Keratinocyte (primary cell): ENCODE measurements around the gene HRCT1. TPM values are rescaled to one million over a fixed set of nuclear protein-coding genes. Genes with fewer than 3 reads are reported as not detected.

Experiments used
- DNase-seq: peaks from one replicate; pipeline ENCODE4 v3.0.0-alpha.2; 2011; ENCODE audit warnings: low read depth, missing footprints, low spot score
- FAIRE-seq: peaks from 2 replicates; lab custom pipeline; 2011; peaks lifted over from hg19 to GRCh38; lab: Jason Lieb, UNC
- H2AFZ ChIP-seq: 2 replicates; pipeline ENCODE4 v1.6.0; 2012; ENCODE audit warnings: low read length, control low read depth, inconsistent platforms; ENCODE audit not compliant: control insufficient read depth
- H3K27ac ChIP-seq: 2 replicates; pipeline ENCODE4 v1.5.1; 2011; ENCODE audit warnings: low read length; ENCODE audit not compliant: control insufficient read depth, insufficient read depth
- H3K27me3 ChIP-seq: 3 replicates; pipeline ENCODE4 v1.6.0; 2011; ENCODE audit warnings: low read length; ENCODE audit not compliant: control insufficient read depth, insufficient read depth; ENCODE audit errors: extremely low read depth
- H3K36me3 ChIP-seq, 2 experiments: 2 replicates in 1 of 2; 3 replicates in 1 of 2; pipeline ENCODE4 v1.5.1; 2011; ENCODE audit warnings: low read length in 2 of 2, mild to moderate bottlenecking in 1 of 2; ENCODE audit not compliant: control insufficient read depth in 2 of 2, insufficient read depth in 2 of 2; ENCODE audit errors: extremely low read depth in 1 of 2
- H3K4me1 ChIP-seq: 3 replicates; pipeline ENCODE4 v1.5.1; 2011; ENCODE audit warnings: low read length; ENCODE audit not compliant: control insufficient read depth, insufficient read depth; ENCODE audit errors: extremely low read depth
- H3K4me2 ChIP-seq: 3 replicates; pipeline ENCODE4 v1.6.0; 2011; ENCODE audit warnings: low read depth, low read length; ENCODE audit not compliant: control insufficient read depth, insufficient read depth; ENCODE audit errors: extremely low read depth
- H3K4me3 ChIP-seq, 3 experiments: fragments of 200-600 bp in 1 of 3; sonication (generic) in 1 of 3; 2 replicates in 2 of 3; 3 replicates in 1 of 3; pipeline ENCODE4 v1.5.1; 2011 to 2016; ENCODE audit warnings: low read length in 3 of 3, mild to moderate bottlenecking in 3 of 3, control low read depth in 2 of 3, inconsistent platforms in 1 of 3, low read depth in 1 of 3, mixed read lengths in 1 of 3, mixed run types in 1 of 3, moderate library complexity in 1 of 3; ENCODE audit not compliant: control insufficient read depth in 2 of 3, insufficient read depth in 2 of 3; ENCODE audit errors: extremely low read depth in 1 of 3
- H3K79me2 ChIP-seq: 2 replicates; pipeline ENCODE4 v1.6.0; 2012; ENCODE audit warnings: low read length; ENCODE audit not compliant: control insufficient read depth, insufficient read depth
- H3K9ac ChIP-seq: 3 replicates; pipeline ENCODE4 v1.6.0; 2011; ENCODE audit warnings: low read length; ENCODE audit not compliant: control insufficient read depth, insufficient read depth; ENCODE audit errors: extremely low read depth
- H3K9me1 ChIP-seq: 3 replicates; pipeline ENCODE4 v1.6.0; 2011; ENCODE audit warnings: low read length; ENCODE audit not compliant: control insufficient read depth, insufficient read depth; ENCODE audit errors: extremely low read depth
- H3K9me3 ChIP-seq: 2 replicates; pipeline ENCODE4 v1.5.1; 2012; ENCODE audit warnings: low read depth, low read length; ENCODE audit not compliant: control insufficient read depth
- H4K20me1 ChIP-seq: 3 replicates; pipeline ENCODE4 v1.6.0; 2011; ENCODE audit warnings: low read length; ENCODE audit not compliant: control insufficient read depth, insufficient read depth; ENCODE audit errors: extremely low read depth
- CTCF ChIP-seq, 3 experiments: IDR thresholded peaks in 1 of 3; conservative IDR thresholded peaks in 1 of 3; optimal IDR thresholded peaks in 1 of 3; 2 replicates in 2 of 3; 3 replicates in 1 of 3; pipeline versions ENCODE3 to v1.5.1; 2011; ENCODE audit warnings: low read length in 3 of 3, mild to moderate bottlenecking in 3 of 3, moderate library complexity in 2 of 3, control low read depth in 1 of 3, inconsistent platforms in 1 of 3; ENCODE audit not compliant: insufficient read depth in 2 of 3; ENCODE audit errors: extremely low read depth in 1 of 3
- EZH2 ChIP-seq: IDR thresholded peaks from one replicate; pipeline ENCODE4 v1.6.1; 2012; ENCODE audit warnings: inconsistent platforms, mild to moderate bottlenecking, low read length, moderate library complexity
- dilution Hi-C: fragments of 300-500 bp; cut with MboI; formaldehyde crosslinking; loops from one replicate; pipeline ENCODE4 v1.7.0; 2020; ENCODE audit warnings: low sequenced_read_pairs; ENCODE audit not compliant: extremely low pct_ligation_motif_present
- polyA plus RNA-seq, 5 experiments: library from polyadenylated mRNA; depleted of rRNA in 3 of 5; stranded (reverse) in 3 of 5; stranded (forward) in 1 of 5; unstranded in 1 of 5; fragments of >200 nt; gene quantifications; 1 replicate in 1 of 5; 2 replicates in 3 of 5; 3 replicates in 1 of 5; pipeline versions ENCODE4 v1.2.1 to v1.2.3, GENCODE V29; 2011 to 2012; ENCODE audit warnings: missing spikeins in 2 of 5, low read depth in 1 of 5, low replicate concordance in 1 of 5

HRCT1 gene
- polyA plus RNA-seq, 1 donor (not counting 4 experiments of a cell fraction or from before 2014, with no cell fraction given) = not detected

DNA sequence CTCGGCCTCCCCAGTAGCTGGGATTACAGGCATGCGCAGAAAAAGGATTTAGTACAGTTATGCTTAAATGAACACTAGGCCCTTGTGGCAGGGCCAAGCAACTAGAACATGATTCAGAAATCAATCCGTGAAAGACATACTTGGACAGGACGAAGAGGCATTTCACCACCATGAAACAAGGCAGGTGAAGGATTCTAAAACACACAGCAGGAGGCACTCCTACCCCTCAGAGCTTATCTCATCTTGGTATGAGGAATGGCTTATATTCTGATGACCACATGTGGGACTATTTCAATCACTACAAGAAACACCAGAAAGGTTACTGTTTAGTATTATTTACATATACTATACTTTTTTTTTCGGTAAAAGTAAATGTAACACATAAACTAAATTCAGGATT is 36.3 kb downstream of the HRCT1 start:
- Histone ChIP-seq H3K4me1 (peaks cover 3% of the 10 kb centered on the region), H3K36me3 (no peaks in the 10 kb centered on the region), H3K27ac (no peak overlapping the region), H3K9ac (no peak overlapping the region), H4K20me1 (no peaks in the 10 kb centered on the region), H3K4me2 (no peak overlapping the region), H3K27me3 (no peaks in the 10 kb centered on the region), H3K9me3 (no peaks in the 10 kb centered on the region), H3K79me2 (no peaks in the 10 kb centered on the region), H3K4me3 (no peak overlapping the region), H2AFZ (no peak overlapping the region), H3K9me1 (no peaks in the 10 kb centered on the region)
- no peak for DNase-seq
- no peak for TF ChIP-seq CTCF (optimal IDR thresholded peaks at IDR 0.05 in 1 of 3, IDR thresholded peaks at IDR 0.05 in 1 of 3, conservative IDR thresholded peaks at IDR 0.05 in 1 of 3; ENCODE audit: extremely low read depth in 1 of 3, insufficient read depth in 2 of 3, low read length in 3 of 3)
- no peak for TF ChIP-seq EZH2
- no peak for FAIRE-seq
- dilution Hi-C loops = no loop called here

- TF ChIP-seq CTCF (optimal IDR thresholded peaks at IDR 0.05 in 1 of 3, IDR thresholded peaks at IDR 0.05 in 1 of 3, conservative IDR thresholded peaks at IDR 0.05 in 1 of 3; ENCODE audit: extremely low read depth in 1 of 3, insufficient read depth in 2 of 3, low read length in 3 of 3) = no peak
- TF ChIP-seq EZH2 = no peak
- FAIRE-seq = no peak
- no peaks in the 10 kb centered on the region for H3K9me1 ChIP-seq
- H3K27ac ChIP-seq = no peak overlapping the region
- DNase-seq = no peak
- H3K4me1 ChIP-seq = peaks cover 3% of the 10 kb centered on the region
- no peaks in the 10 kb centered on the region for H3K9me3 ChIP-seq
- H2AFZ ChIP-seq = no peak overlapping the region
- H3K4me2 ChIP-seq = no peak overlapping the region
- no peaks in the 10 kb centered on the region for H3K79me2 ChIP-seq
- no peak overlapping the region for H3K4me3 ChIP-seq
- H3K36me3 ChIP-seq = no peaks in the 10 kb centered on the region
- no peak overlapping the region for H3K9ac ChIP-seq
- peaks cover 4% of the 10 kb centered on the region for H3K27me3 ChIP-seq
- no peaks in the 10 kb centered on the region for H4K20me1 ChIP-seq
- dilution Hi-C loops = no loop called here
Measured at GRCh38 chr9:35944173-35944572, 38.2 kb downstream of the HRCT1 start.
